ENCODE data around the gene CD96. TPM values are rescaled to one million over a fixed set of nuclear protein-coding genes. Genes with fewer than 3 reads are reported as not detected.
"Not testable (repeated sequence)": the region's sequence is repeated elsewhere in the genome, so short reads cannot be mapped to it uniquely, and the experiment has no call there.

CD96 gene
- total RNA-seq, 1 experiment from 2014 or later, result not detected

GRCh38 chr3:111668888-111669488 is 127.0 kb downstream of the CD96 start:
- no peaks in the 10 kb centered on the region for H3K9me2 ChIP-seq (replicated peaks; ENCODE audit: low read length)
- H3K9ac ChIP-seq (ENCODE audit: low read length), result no peak overlapping the region
- H2AFZ ChIP-seq (ENCODE audit: low read length), result no peak overlapping the region
- no peaks in the 10 kb centered on the region for H3K27me3 ChIP-seq (ENCODE audit: low read length)
- H3K79me2 ChIP-seq (ENCODE audit: low read length), result no peaks in the 10 kb centered on the region
- H3K27ac ChIP-seq (ENCODE audit: low read length), result no peak overlapping the region
- no peaks in the 10 kb centered on the region for H3F3A ChIP-seq (ENCODE audit: low read length, unreplicated experiment)
- H4K20me1 ChIP-seq (ENCODE audit: low read length), result no peaks in the 10 kb centered on the region
- BruUV-seq (replicated peaks), result no TSS peak
- H3K4me2 ChIP-seq (ENCODE audit: low read length), result peak overlapping the region; percentile 47; the same call in 1 of the 2 replicates
- ChIA-PET POLR2A (ENCODE audit: unreplicated experiment) (interaction anchor here (0.6 kb wide), 2 partner anchors 22 to 91 kb away, joined by 3 to 5 read pairs; no protein-coding TSS in a partner anchor), CTCF (interaction anchor here (0.6 to 2.7 kb wide), 16 partner anchors 16 to 684 kb away, joined by 3 to 37 read pairs (median 4); no protein-coding TSS in a partner anchor)
- no peaks in the 10 kb centered on the region for H3K36me3 ChIP-seq (ENCODE audit: low read depth, low read length)
- no peaks in the 10 kb centered on the region for H3K9me3 ChIP-seq (ENCODE audit: low read length)
- no peak overlapping the region for H3K4me3 ChIP-seq (ENCODE audit: low read length)
- intact Hi-C loops (cut with micrococcal nuclease), result loop anchor here (1.0 to 2.0 kb wide), 5 partner anchors 22 to 298 kb away; no protein-coding TSS in a partner anchor
- peak; percentile 82 for ATAC-seq
- no peak for TF ChIP-seq EZH2 (IDR thresholded peaks at IDR 0.05; ENCODE audit: low read length, unreplicated experiment)
- TF ChIP-seq EZH2phosphoT487 (IDR thresholded peaks at IDR 0.05; ENCODE audit: borderline replicate concordance, low read length), result no peak
- TF ChIP-seq, protein P1, sequence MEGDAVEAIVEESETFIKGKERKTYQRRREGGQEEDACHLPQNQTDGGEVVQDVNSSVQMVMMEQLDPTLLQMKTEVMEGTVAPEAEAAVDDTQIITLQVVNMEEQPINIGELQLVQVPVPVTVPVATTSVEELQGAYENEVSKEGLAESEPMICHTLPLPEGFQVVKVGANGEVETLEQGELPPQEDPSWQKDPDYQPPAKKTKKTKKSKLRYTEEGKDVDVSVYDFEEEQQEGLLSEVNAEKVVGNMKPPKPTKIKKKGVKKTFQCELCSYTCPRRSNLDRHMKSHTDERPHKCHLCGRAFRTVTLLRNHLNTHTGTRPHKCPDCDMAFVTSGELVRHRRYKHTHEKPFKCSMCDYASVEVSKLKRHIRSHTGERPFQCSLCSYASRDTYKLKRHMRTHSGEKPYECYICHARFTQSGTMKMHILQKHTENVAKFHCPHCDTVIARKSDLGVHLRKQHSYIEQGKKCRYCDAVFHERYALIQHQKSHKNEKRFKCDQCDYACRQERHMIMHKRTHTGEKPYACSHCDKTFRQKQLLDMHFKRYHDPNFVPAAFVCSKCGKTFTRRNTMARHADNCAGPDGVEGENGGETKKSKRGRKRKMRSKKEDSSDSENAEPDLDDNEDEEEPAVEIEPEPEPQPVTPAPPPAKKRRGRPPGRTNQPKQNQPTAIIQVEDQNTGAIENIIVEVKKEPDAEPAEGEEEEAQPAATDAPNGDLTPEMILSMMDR (conservative IDR thresholded peaks at IDR 0.05; ENCODE audit: low read depth, low read length), result peak; percentile 95
- DNase-seq, result peak; percentile 81
- H3K4me1 ChIP-seq (ENCODE audit: insufficient read depth, low read length), result peaks cover 50% of the 10 kb centered on the region

DNA sequence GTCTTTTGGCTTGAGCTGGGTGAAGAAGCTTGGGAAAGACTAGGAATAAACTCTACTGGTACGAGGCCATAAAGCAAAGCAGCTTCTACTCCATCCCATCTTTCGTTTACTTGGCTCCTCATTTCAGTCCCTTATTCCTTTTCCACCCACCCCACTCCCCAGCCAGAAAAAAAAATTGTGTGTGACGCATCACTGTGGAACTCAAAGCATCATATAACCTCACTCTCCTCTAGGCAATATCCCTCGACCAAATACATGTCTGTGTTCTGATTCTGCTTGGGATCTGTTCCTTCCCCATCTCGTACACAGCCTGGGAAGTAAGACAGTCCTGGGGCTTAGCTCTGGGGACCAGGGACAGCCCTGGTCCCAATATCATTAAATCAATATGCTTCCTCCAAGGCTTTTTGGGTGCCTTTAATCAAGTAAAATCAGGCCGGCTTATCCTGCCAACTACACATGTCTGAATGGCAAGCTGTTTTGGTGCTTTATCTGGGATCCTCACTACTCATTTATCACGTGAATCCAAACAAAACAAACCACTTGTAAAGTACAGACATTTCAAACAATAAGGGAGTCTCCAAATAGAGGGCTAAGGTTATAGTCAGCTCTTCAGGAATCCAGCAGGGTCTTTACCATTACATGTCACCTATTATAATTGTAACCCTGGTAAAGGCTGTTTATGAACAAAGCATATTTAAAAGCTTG is 128.1 kb downstream of the CD96 start:
- Histone ChIP-seq H3K4me2 (ENCODE audit: low read length) (peak overlapping the region; percentile 47), H3K27me3 (ENCODE audit: low read length) (no peaks in the 10 kb centered on the region), H4K20me1 (ENCODE audit: low read length) (no peaks in the 10 kb centered on the region), H3K27ac (ENCODE audit: low read length) (no peak overlapping the region), H3K9me3 (ENCODE audit: low read length) (no peaks in the 10 kb centered on the region), H3K4me3 (ENCODE audit: low read length) (no peak overlapping the region), H3K4me1 (ENCODE audit: insufficient read depth, low read length) (peaks cover 50% of the 10 kb centered on the region), H3K79me2 (ENCODE audit: low read length) (peaks cover 6% of the 10 kb centered on the region), H3F3A (ENCODE audit: low read length, unreplicated experiment) (no peaks in the 10 kb centered on the region), H3K36me3 (ENCODE audit: low read depth, low read length) (no peaks in the 10 kb centered on the region), H2AFZ (ENCODE audit: low read length) (peak overlapping the region; percentile 49), H3K9me2 (replicated peaks; ENCODE audit: low read length) (no peaks in the 10 kb centered on the region), H3K9ac (ENCODE audit: low read length) (no peak overlapping the region)
- no peak for ATAC-seq
- DNase-seq, result peak; percentile 76
- CTCF ChIA-PET, result interaction anchor here (1.1 to 2.7 kb wide), 4 partner anchors 21 to 92 kb away, joined by 3 to 37 read pairs (median 24); no protein-coding TSS in a partner anchor
- BruUV-seq (replicated peaks), result no TSS peak
- TF ChIP-seq EZH2 (IDR thresholded peaks at IDR 0.05; ENCODE audit: low read length, unreplicated experiment), result no peak
- TF ChIP-seq, protein P1 (conservative IDR thresholded peaks at IDR 0.05; ENCODE audit: low read depth, low read length), result no peak
- no peak for TF ChIP-seq EZH2phosphoT487 (IDR thresholded peaks at IDR 0.05; ENCODE audit: borderline replicate concordance, low read length)
- intact Hi-C loops (cut with micrococcal nuclease), result loop anchor here (1.0 to 2.0 kb wide), 5 partner anchors 21 to 297 kb away; no protein-coding TSS in a partner anchor
- POLR2A ChIA-PET (ENCODE audit: unreplicated experiment), result interaction anchor here (0.5 kb wide), 1 partner anchor 436 kb away, joined by 7 read pairs; no protein-coding TSS in a partner anchor

- H3K9me3 ChIP-seq (ENCODE audit: low read length); H3K27ac ChIP-seq (ENCODE audit: low read length); H3K9me2 ChIP-seq (replicated peaks; ENCODE audit: low read length); H2AFZ ChIP-seq (ENCODE audit: low read length); H3K4me2 ChIP-seq (ENCODE audit: low read length); DNase-seq; BruUV-seq (replicated peaks); H3F3A ChIP-seq (ENCODE audit: low read length, unreplicated experiment); H3K27me3 ChIP-seq (ENCODE audit: low read length); intact Hi-C loops (cut with micrococcal nuclease); H4K20me1 ChIP-seq (ENCODE audit: low read length); H3K36me3 ChIP-seq (ENCODE audit: low read depth, low read length); H3K9ac ChIP-seq (ENCODE audit: low read length); H3K4me3 ChIP-seq (ENCODE audit: low read length); ATAC-seq: not testable (repeated sequence)
- Histone ChIP-seq H3K4me1 (ENCODE audit: insufficient read depth, low read length) (peaks cover 57% of the 10 kb centered on the region), H3K79me2 (ENCODE audit: low read length) (peaks cover 20% of the 10 kb centered on the region)
- ChIA-PET CTCF (interaction anchor here (0.6 to 0.9 kb wide), 2 partner anchors 44 to 94 kb away, joined by 3 read pairs; no protein-coding TSS in a partner anchor), POLR2A (ENCODE audit: unreplicated experiment) (interaction anchor here (0.6 kb wide), 1 partner anchor 141 kb away, joined by 3 read pairs; no protein-coding TSS in a partner anchor)
Measured at GRCh38 chr3:111672461-111672860, 130.5 kb downstream of the CD96 start.
